ENCODE measurements around the gene ANKRD33B.
"Not testable (repeated sequence)": the region's sequence is repeated elsewhere in the genome, so short reads cannot be mapped to it uniquely, and the experiment has no call there.

ANKRD33B gene

GRCh38 chr5:10633271-10634049, 69.6 kb downstream of the ANKRD33B start:
- no peak for DNase-seq (ENCODE audit: insufficient read length, low spot score)
- FAIRE-seq, result peak; percentile 65

- FAIRE-seq, result no peak
Measured at GRCh38 chr5:10634050-10634449, 70.2 kb downstream of the ANKRD33B start.

GRCh38 chr5:10634562-10634961, 70.7 kb downstream of the ANKRD33B start:
- FAIRE-seq, result no peak
- no peak for DNase-seq (ENCODE audit: insufficient read length, low spot score)

More at GRCh38 chr5:10634050-10634449, 70.2 kb downstream of the ANKRD33B start:
- DNase-seq (ENCODE audit: insufficient read length, low spot score), result no peak

GRCh38 chr5:10635257-10635866, 71.5 kb downstream of the ANKRD33B start:
- FAIRE-seq, result peak; percentile 76
- DNase-seq (ENCODE audit: insufficient read length, low spot score), result peak; percentile 69

GRCh38 chr5:10635867-10636350, 72.0 kb downstream of the ANKRD33B start:
- FAIRE-seq (no peak), DNase-seq (ENCODE audit: insufficient read length, low spot score) (no peak)

- no peak for DNase-seq (ENCODE audit: insufficient read length, low spot score)
- FAIRE-seq, result no peak
Measured at GRCh38 chr5:10636363-10637142, 72.7 kb downstream of the ANKRD33B start.

GRCh38 chr5:10637944-10638343, 74.1 kb downstream of the ANKRD33B start:
- FAIRE-seq (no peak), DNase-seq (ENCODE audit: insufficient read length, low spot score) (no peak)

GRCh38 chr5:10638723-10639122, 74.9 kb downstream of the ANKRD33B start:
- FAIRE-seq; DNase-seq (ENCODE audit: insufficient read length, low spot score): not testable (repeated sequence)

GRCh38 chr5:10639846-10640368, 76.0 kb downstream of the ANKRD33B start:
- no peak for DNase-seq (ENCODE audit: insufficient read length, low spot score)
- FAIRE-seq, result no peak

GRCh38 chr5:10642367-10642766, 78.5 kb downstream of the ANKRD33B start:
- FAIRE-seq (no peak), DNase-seq (ENCODE audit: insufficient read length, low spot score) (no peak)

GRCh38 chr5:10644192-10644591, 80.3 kb downstream of the ANKRD33B start:
- DNase-seq (ENCODE audit: insufficient read length, low spot score), result no peak
- no peak for FAIRE-seq

GRCh38 chr5:10645146-10645545, 81.3 kb downstream of the ANKRD33B start:
- DNase-seq (ENCODE audit: insufficient read length, low spot score) (no peak), FAIRE-seq (no peak)

- no peak for DNase-seq (ENCODE audit: insufficient read length, low spot score)
- no peak for FAIRE-seq
Measured at GRCh38 chr5:10645671-10646070, 81.8 kb downstream of the ANKRD33B start.

GRCh38 chr5:10647640-10648039, 83.8 kb downstream of the ANKRD33B start:
- no peak for DNase-seq (ENCODE audit: insufficient read length, low spot score)
- FAIRE-seq, result no peak

- no peak for FAIRE-seq
- DNase-seq (ENCODE audit: insufficient read length, low spot score), result no peak
Measured at GRCh38 chr5:10648806-10649665, 85.2 kb downstream of the ANKRD33B start.

- DNase-seq (ENCODE audit: insufficient read length, low spot score), result no peak
Measured at GRCh38 chr5:10649666-10650380, 86.0 kb downstream of the ANKRD33B start.

GRCh38 chr5:10652151-10652550, 88.3 kb downstream of the ANKRD33B start:
- FAIRE-seq (no peak), DNase-seq (ENCODE audit: insufficient read length, low spot score) (no peak)

More at GRCh38 chr5:10649666-10650380, 86.0 kb downstream of the ANKRD33B start:
- FAIRE-seq, result no peak

- FAIRE-seq (no peak), DNase-seq (ENCODE audit: insufficient read length, low spot score) (no peak)
Measured at GRCh38 chr5:10652606-10653005, 88.7 kb downstream of the ANKRD33B start.

- DNase-seq (ENCODE audit: insufficient read length, low spot score), result no peak
- no peak for FAIRE-seq
Measured at GRCh38 chr5:10653043-10653442, 89.2 kb downstream of the ANKRD33B start.

Measured in GM19239 (cell line).